GM23338 (cell line): ENCODE measurements around the gene TTC3.

Experiments
- CTCF ChIP-seq, 2 experiments: fragments of 200-600 bp in 1 of 2; sonication (generic) in 1 of 2; conservative IDR thresholded peaks; 2 replicates each; pipeline versions ENCODE4 v1.5.1 to v1.6.1; 2016 to 2017; ENCODE audit warnings: antibody characterized with exemption in 2 of 2, low read depth in 2 of 2, mild to moderate bottlenecking in 2 of 2, moderate library complexity in 1 of 2
- ETS1 ChIP-seq: IDR thresholded peaks from 2 replicates; pipeline ENCODE4 v1.6.1; 2016; ENCODE audit warnings: antibody characterized with exemption
- EZH2 ChIP-seq: fragments of 200-600 bp; sonication (generic); IDR thresholded peaks from one replicate; pipeline ENCODE4 v1.8.0; 2017; ENCODE audit warnings: antibody characterized with exemption, mild to moderate bottlenecking, low read depth; ENCODE audit not compliant: unreplicated experiment
- EZH2phosphoT487 ChIP-seq: fragments of 200-600 bp; sonication (generic); IDR thresholded peaks from one replicate; pipeline ENCODE4 v1.8.1; 2018; ENCODE audit warnings: antibody characterized with exemption; ENCODE audit not compliant: unreplicated experiment
- JUNB ChIP-seq: IDR thresholded peaks from one replicate; pipeline ENCODE4 v1.6.1; 2016; ENCODE audit warnings: antibody characterized with exemption; ENCODE audit not compliant: unreplicated experiment
- POLR2AphosphoS5 ChIP-seq: IDR thresholded peaks from 2 replicates; pipeline ENCODE4 v1.6.1; 2016; ENCODE audit warnings: antibody characterized with exemption, low read depth
- REST ChIP-seq: IDR thresholded peaks from one replicate; pipeline ENCODE4 v1.6.1; 2018; ENCODE audit warnings: antibody characterized with exemption; ENCODE audit not compliant: unreplicated experiment
- ZNF331 ChIP-seq: fragments of 250-450 bp; sonication (Bioruptor Pico); IDR thresholded peaks from 2 replicates; pipeline ENCODE4 v1.5.0; 2020; ENCODE audit warnings: low read depth, mild to moderate bottlenecking, moderate library complexity

GRCh38 chr21:37153196-37153934 lies 80.3 kb downstream of the TTC3 start:
- TF ChIP-seq CTCF (conservative IDR thresholded peaks at IDR 0.05; ENCODE audit: low read depth in 2 of 2) (no peak), POLR2AphosphoS5 (no peak), EZH2phosphoT487 (no peak), EZH2 (no peak), REST (no peak), ETS1 (no peak), ZNF331 (no peak), JUNB (no peak)
